WTC11 (cell line): ENCODE results near the gene MED27.

Experiments used
- TF ChIP-seq, protein P1 (sequence below): fragments of 200-600 bp; IDR thresholded peaks from 2 replicates; pipeline ENCODE4 v1.8.0; 2022; ENCODE audit warnings: antibody characterized with exemption
- TF ChIP-seq, protein P2 (sequence below): sonication (generic); formaldehyde crosslinking; IDR thresholded peaks from 2 replicates; pipeline ENCODE4 v1.8.1; 2022; ENCODE audit warnings: missing genetic modification reagents, borderline replicate concordance
- TF ChIP-seq, protein P3 (sequence below): sonication (generic); formaldehyde crosslinking; IDR thresholded peaks from 2 replicates; pipeline ENCODE4 v1.8.1; 2023; ENCODE audit warnings: mild to moderate bottlenecking, moderate library complexity, missing genetic modification reagents
- TF ChIP-seq, protein P4 (sequence below): sonication (generic); formaldehyde crosslinking; IDR thresholded peaks from 2 replicates; pipeline ENCODE4 v1.8.1; 2023; ENCODE audit warnings: mild to moderate bottlenecking, missing genetic modification reagents, borderline replicate concordance

DNA sequence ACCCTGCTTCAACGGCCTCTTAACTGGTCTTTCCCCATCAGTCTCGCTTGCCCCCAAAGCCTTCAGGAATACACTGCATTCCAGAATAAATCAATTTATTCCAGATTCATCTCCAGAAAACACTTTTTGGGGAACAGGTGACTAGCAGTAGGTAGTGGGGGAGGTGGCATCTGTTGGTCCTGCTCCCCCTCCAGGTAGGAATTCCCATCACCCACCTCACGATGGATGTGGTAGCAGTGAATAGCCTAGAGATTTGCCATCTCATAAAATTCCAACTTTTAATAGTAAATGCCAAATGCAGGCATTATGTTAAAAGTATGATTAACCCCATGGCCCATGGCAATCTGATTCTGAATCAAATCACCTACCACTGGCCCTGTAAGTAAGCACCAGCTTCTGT, 142.7 kb downstream of the MED27 start:
- TF ChIP-seq, protein P1, sequence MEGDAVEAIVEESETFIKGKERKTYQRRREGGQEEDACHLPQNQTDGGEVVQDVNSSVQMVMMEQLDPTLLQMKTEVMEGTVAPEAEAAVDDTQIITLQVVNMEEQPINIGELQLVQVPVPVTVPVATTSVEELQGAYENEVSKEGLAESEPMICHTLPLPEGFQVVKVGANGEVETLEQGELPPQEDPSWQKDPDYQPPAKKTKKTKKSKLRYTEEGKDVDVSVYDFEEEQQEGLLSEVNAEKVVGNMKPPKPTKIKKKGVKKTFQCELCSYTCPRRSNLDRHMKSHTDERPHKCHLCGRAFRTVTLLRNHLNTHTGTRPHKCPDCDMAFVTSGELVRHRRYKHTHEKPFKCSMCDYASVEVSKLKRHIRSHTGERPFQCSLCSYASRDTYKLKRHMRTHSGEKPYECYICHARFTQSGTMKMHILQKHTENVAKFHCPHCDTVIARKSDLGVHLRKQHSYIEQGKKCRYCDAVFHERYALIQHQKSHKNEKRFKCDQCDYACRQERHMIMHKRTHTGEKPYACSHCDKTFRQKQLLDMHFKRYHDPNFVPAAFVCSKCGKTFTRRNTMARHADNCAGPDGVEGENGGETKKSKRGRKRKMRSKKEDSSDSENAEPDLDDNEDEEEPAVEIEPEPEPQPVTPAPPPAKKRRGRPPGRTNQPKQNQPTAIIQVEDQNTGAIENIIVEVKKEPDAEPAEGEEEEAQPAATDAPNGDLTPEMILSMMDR = no peak
- TF ChIP-seq, protein P2, sequence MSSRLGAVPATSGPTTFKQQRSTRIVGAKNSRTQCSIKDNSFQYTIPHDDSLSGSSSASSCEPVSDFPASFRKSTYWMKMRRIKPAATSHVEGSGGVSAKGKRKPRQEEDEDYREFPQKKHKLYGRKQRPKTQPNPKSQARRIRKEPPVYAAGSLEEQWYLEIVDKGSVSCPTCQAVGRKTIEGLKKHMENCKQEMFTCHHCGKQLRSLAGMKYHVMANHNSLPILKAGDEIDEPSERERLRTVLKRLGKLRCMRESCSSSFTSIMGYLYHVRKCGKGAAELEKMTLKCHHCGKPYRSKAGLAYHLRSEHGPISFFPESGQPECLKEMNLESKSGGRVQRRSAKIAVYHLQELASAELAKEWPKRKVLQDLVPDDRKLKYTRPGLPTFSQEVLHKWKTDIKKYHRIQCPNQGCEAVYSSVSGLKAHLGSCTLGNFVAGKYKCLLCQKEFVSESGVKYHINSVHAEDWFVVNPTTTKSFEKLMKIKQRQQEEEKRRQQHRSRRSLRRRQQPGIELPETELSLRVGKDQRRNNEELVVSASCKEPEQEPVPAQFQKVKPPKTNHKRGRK (CRISPR knock-in tag) = no peak
- TF ChIP-seq, protein P3, sequence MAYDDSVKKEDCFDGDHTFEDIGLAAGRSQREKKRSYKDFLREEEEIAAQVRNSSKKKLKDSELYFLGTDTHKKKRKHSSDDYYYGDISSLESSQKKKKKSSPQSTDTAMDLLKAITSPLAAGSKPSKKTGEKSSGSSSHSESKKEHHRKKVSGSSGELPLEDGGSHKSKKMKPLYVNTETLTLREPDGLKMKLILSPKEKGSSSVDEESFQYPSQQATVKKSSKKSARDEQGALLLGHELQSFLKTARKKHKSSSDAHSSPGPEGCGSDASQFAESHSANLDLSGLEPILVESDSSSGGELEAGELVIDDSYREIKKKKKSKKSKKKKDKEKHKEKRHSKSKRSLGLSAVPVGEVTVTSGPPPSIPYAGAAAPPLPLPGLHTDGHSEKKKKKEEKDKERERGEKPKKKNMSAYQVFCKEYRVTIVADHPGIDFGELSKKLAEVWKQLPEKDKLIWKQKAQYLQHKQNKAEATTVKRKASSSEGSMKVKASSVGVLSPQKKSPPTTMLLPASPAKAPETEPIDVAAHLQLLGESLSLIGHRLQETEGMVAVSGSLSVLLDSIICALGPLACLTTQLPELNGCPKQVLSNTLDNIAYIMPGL = no peak
- TF ChIP-seq, protein P4, sequence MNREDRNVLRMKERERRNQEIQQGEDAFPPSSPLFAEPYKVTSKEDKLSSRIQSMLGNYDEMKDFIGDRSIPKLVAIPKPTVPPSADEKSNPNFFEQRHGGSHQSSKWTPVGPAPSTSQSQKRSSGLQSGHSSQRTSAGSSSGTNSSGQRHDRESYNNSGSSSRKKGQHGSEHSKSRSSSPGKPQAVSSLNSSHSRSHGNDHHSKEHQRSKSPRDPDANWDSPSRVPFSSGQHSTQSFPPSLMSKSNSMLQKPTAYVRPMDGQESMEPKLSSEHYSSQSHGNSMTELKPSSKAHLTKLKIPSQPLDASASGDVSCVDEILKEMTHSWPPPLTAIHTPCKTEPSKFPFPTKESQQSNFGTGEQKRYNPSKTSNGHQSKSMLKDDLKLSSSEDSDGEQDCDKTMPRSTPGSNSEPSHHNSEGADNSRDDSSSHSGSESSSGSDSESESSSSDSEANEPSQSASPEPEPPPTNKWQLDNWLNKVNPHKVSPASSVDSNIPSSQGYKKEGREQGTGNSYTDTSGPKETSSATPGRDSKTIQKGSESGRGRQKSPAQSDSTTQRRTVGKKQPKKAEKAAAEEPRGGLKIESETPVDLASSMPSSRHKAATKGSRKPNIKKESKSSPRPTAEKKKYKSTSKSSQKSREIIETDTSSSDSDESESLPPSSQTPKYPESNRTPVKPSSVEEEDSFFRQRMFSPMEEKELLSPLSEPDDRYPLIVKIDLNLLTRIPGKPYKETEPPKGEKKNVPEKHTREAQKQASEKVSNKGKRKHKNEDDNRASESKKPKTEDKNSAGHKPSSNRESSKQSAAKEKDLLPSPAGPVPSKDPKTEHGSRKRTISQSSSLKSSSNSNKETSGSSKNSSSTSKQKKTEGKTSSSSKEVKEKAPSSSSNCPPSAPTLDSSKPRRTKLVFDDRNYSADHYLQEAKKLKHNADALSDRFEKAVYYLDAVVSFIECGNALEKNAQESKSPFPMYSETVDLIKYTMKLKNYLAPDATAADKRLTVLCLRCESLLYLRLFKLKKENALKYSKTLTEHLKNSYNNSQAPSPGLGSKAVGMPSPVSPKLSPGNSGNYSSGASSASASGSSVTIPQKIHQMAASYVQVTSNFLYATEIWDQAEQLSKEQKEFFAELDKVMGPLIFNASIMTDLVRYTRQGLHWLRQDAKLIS (CRISPR knock-in tag) = no peak
